Measurements from ENCODE around the gene XK.

The XK gene

GRCh38 chrX:37722595-37722994 is 37.0 kb downstream of the XK start:
- TF ChIP-seq CTCF (IDR thresholded peaks at IDR 0.05; ENCODE audit: low read length) (no peak), EZH2 (IDR thresholded peaks at IDR 0.05; ENCODE audit: borderline replicate concordance, low read length) (no peak)
- no peaks in the 10 kb centered on the region for H4K20me1 ChIP-seq (ENCODE audit: insufficient read depth, low read length)

GRCh38 chrX:37726346-37726745 is 40.8 kb downstream of the XK start:
- H3K9me3 ChIP-seq (ENCODE audit: low read length) = no peaks in the 10 kb centered on the region
- H3K9ac ChIP-seq (ENCODE audit: low read length) = no peak overlapping the region
- H4K20me1 ChIP-seq (ENCODE audit: insufficient read depth, low read length) = no peaks in the 10 kb centered on the region
- H3K4me2 ChIP-seq (ENCODE audit: low read length) = no peak overlapping the region
- no peaks in the 10 kb centered on the region for H3K36me3 ChIP-seq (ENCODE audit: insufficient read depth, low read length)
- no peaks in the 10 kb centered on the region for H3F3A ChIP-seq (ENCODE audit: insufficient read depth, low read length)
- no peaks in the 10 kb centered on the region for H3K9me2 ChIP-seq (ENCODE audit: low read depth, low read length)
- H3K79me2 ChIP-seq (ENCODE audit: insufficient read depth, low read length) = no peaks in the 10 kb centered on the region
- TF ChIP-seq CTCF (IDR thresholded peaks at IDR 0.05; ENCODE audit: low read length) (no peak), EZH2 (IDR thresholded peaks at IDR 0.05; ENCODE audit: borderline replicate concordance, low read length) (no peak)
- no peak overlapping the region for H3K4me3 ChIP-seq (ENCODE audit: low read depth, low read length, poor library complexity, severe bottlenecking)
- H2AFZ ChIP-seq (ENCODE audit: low read length) = no peak overlapping the region
- no peaks in the 10 kb centered on the region for H3K27me3 ChIP-seq (ENCODE audit: insufficient read depth, low read length)
- H3K27ac ChIP-seq (ENCODE audit: low read depth, low read length, poor library complexity, severe bottlenecking) = no peak overlapping the region
- no peaks in the 10 kb centered on the region for H3K4me1 ChIP-seq (ENCODE audit: insufficient read depth, low read length, severe bottlenecking)

More at GRCh38 chrX:37722595-37722994, 37.0 kb downstream of the XK start:
- Histone ChIP-seq H2AFZ (ENCODE audit: low read length) (no peak overlapping the region), H3K36me3 (ENCODE audit: insufficient read depth, low read length) (no peaks in the 10 kb centered on the region), H3K27ac (ENCODE audit: low read depth, low read length, poor library complexity, severe bottlenecking) (no peak overlapping the region), H3K9me2 (ENCODE audit: low read depth, low read length) (no peaks in the 10 kb centered on the region), H3K9me3 (ENCODE audit: low read length) (no peaks in the 10 kb centered on the region), H3F3A (ENCODE audit: insufficient read depth, low read length) (no peaks in the 10 kb centered on the region), H3K79me2 (ENCODE audit: insufficient read depth, low read length) (no peaks in the 10 kb centered on the region), H3K4me1 (ENCODE audit: insufficient read depth, low read length, severe bottlenecking) (no peaks in the 10 kb centered on the region), H3K4me3 (ENCODE audit: low read depth, low read length, poor library complexity, severe bottlenecking) (no peak overlapping the region), H3K4me2 (ENCODE audit: low read length) (no peak overlapping the region), H3K27me3 (ENCODE audit: insufficient read depth, low read length) (no peaks in the 10 kb centered on the region), H3K9ac (ENCODE audit: low read length) (no peak overlapping the region)

GRCh38 chrX:37745354-37745753 is 59.8 kb downstream of the XK start:
- Histone ChIP-seq H3K27me3 (ENCODE audit: insufficient read depth, low read length) (no peaks in the 10 kb centered on the region), H3K27ac (ENCODE audit: low read depth, low read length, poor library complexity, severe bottlenecking) (peak overlapping the region; percentile 77), H3F3A (ENCODE audit: insufficient read depth, low read length) (no peaks in the 10 kb centered on the region), H3K9me2 (ENCODE audit: low read depth, low read length) (no peaks in the 10 kb centered on the region), H3K9me3 (ENCODE audit: low read length) (no peaks in the 10 kb centered on the region), H3K9ac (ENCODE audit: low read length) (no peak overlapping the region; the same call in 1 of the 2 replicates), H3K79me2 (ENCODE audit: insufficient read depth, low read length) (no peaks in the 10 kb centered on the region), H3K4me3 (ENCODE audit: low read depth, low read length, poor library complexity, severe bottlenecking) (no peak overlapping the region), H3K36me3 (ENCODE audit: insufficient read depth, low read length) (no peaks in the 10 kb centered on the region), H2AFZ (ENCODE audit: low read length) (no peak overlapping the region), H3K4me2 (ENCODE audit: low read length) (peak overlapping the region; percentile 3; the same call in 1 of the 2 replicates), H3K4me1 (ENCODE audit: insufficient read depth, low read length, severe bottlenecking) (peaks cover 19% of the 10 kb centered on the region), H4K20me1 (ENCODE audit: insufficient read depth, low read length) (no peaks in the 10 kb centered on the region)
- peak; percentile 69 for TF ChIP-seq CTCF (IDR thresholded peaks at IDR 0.05; ENCODE audit: low read length)
- no peak for TF ChIP-seq EZH2 (IDR thresholded peaks at IDR 0.05; ENCODE audit: borderline replicate concordance, low read length)
